GM19351 (cell line): ENCODE results near the gene CHRNB1.

Source experiments
- ATAC-seq: cut with Tn5 transposase; IDR thresholded peaks from one replicate; pipeline ENCODE4 v1.9.1; 2021; ENCODE audit warnings: mild to moderate bottlenecking, moderate library complexity; ENCODE audit not compliant: unreplicated experiment

CHRNB1 gene

GRCh38 chr17:7483255-7484066 is 38.6 kb downstream of the CHRNB1 start:
- ATAC-seq, result peak; percentile 32

- peak; percentile 60 for ATAC-seq
Observed at GRCh38 chr17:7484067-7484918, 39.4 kb downstream of the CHRNB1 start, which contains the start of gene POLR2A. POLR2A (plus strand) TSS chr17:7484366.

GRCh38 chr17:7484919-7485377 is 40.1 kb downstream of the CHRNB1 start:
- no peak for ATAC-seq

- no peak for ATAC-seq
Observed at GRCh38 chr17:7486181-7486580, 41.3 kb downstream of the CHRNB1 start.

- no peak for ATAC-seq
Observed at GRCh38 chr17:7490144-7490543, 45.3 kb downstream of the CHRNB1 start.

GRCh38 chr17:7491583-7491982 is 46.7 kb downstream of the CHRNB1 start:
- no peak for ATAC-seq

- no peak for ATAC-seq
Observed at GRCh38 chr17:7493941-7494340, 49.1 kb downstream of the CHRNB1 start.

GRCh38 chr17:7495906-7496434 is 51.1 kb downstream of the CHRNB1 start:
- ATAC-seq, result no peak

GRCh38 chr17:7496470-7497183 is 51.8 kb downstream of the CHRNB1 start:
- no peak for ATAC-seq

- no peak for ATAC-seq
Observed at GRCh38 chr17:7497228-7497627, 52.4 kb downstream of the CHRNB1 start.

GRCh38 chr17:7497636-7498035 is 52.8 kb downstream of the CHRNB1 start:
- ATAC-seq, result no peak

- no peak for ATAC-seq
Observed at GRCh38 chr17:7499161-7499560, 54.3 kb downstream of the CHRNB1 start.

GRCh38 chr17:7501729-7502128 is 56.9 kb downstream of the CHRNB1 start:
- ATAC-seq, result no peak

GRCh38 chr17:7502171-7502847 is 57.4 kb downstream of the CHRNB1 start:
- no peak for ATAC-seq

GRCh38 chr17:7502987-7503386 is 58.1 kb downstream of the CHRNB1 start:
- no peak for ATAC-seq

- no peak for ATAC-seq
Observed at GRCh38 chr17:7503521-7503920, 58.7 kb downstream of the CHRNB1 start.
